Activated CD4-positive, alpha-beta memory T cell treated with anti-CD3 and anti-CD28 coated beads for 36 hours (primary cell): ENCODE data around the gene OR52B2. TPM values are rescaled to one million over a fixed set of nuclear protein-coding genes. Genes with fewer than 3 reads are reported as not detected.
"Not testable (repeated sequence)": the region's sequence is repeated elsewhere in the genome, so short reads cannot be mapped to it uniquely, and the experiment has no call there.

Source experiments
- CTCF ChIA-PET: fragments of 350-600 bp; sonication (Branson Sonifier 250); formaldehyde crosslinking; loops from one replicate; lab custom pipeline; 2021; ENCODE audit warnings: antibody characterized with exemption, inconsistent platforms; lab: Charles Lee
- POLR2A ChIA-PET: fragments of 350-600 bp; sonication (Branson Sonifier 250); formaldehyde crosslinking; loops from one replicate; lab custom pipeline; 2021; ENCODE audit warnings: antibody characterized with exemption; lab: Charles Lee
- DNase-seq: peaks from one replicate; pipeline ENCODE4 v3.0.0-alpha.2; 2020
- H3K27ac Mint-ChIP-seq: one replicate; pipeline ENCODE4 v1.8.0; 2021; ENCODE audit warnings: mixed read lengths
- H3K27me3 Mint-ChIP-seq: one replicate; pipeline ENCODE4 v1.8.0; 2021; ENCODE audit warnings: mixed read lengths
- H3K36me3 Mint-ChIP-seq: one replicate; pipeline ENCODE4 v1.8.0; 2021; ENCODE audit warnings: mixed read lengths
- H3K4me1 Mint-ChIP-seq: one replicate; pipeline ENCODE4 v1.8.0; 2021; ENCODE audit warnings: low read depth, mixed read lengths
- H3K4me3 Mint-ChIP-seq: one replicate; pipeline ENCODE4 v1.8.0; 2021; ENCODE audit warnings: mild to moderate bottlenecking, mixed read lengths
- H3K9me3 Mint-ChIP-seq: one replicate; pipeline ENCODE4 v1.8.0; 2021; ENCODE audit warnings: mixed read lengths
- intact Hi-C: fragments of 100-400 bp; cut with micrococcal nuclease; formaldehyde crosslinking; loops from one replicate; pipeline ENCODE4 v1.15.1; 2023
- total RNA-seq, 2 experiments: library from RNA; stranded (reverse); gene quantifications; one replicate each; pipeline ENCODE4 v1.2.3, GENCODE V29; 2021

OR52B2 gene
- total RNA-seq, 2 experiments from 2014 or later, result not detected

GRCh38 chr11:6142936-6143335 is 27.2 kb downstream of the OR52B2 start:
- intact Hi-C loops, result no loop called here
- ChIA-PET CTCF (no interaction called here), POLR2A (no interaction called here)
- Mint-ChIP-seq H3K4me1 (no peaks in the 10 kb centered on the region), H3K27me3 (peaks cover 7% of the 10 kb centered on the region), H3K36me3 (no peaks in the 10 kb centered on the region), H3K4me3 (no peak overlapping the region), H3K27ac (no peak overlapping the region), H3K9me3 (peaks cover 2% of the 10 kb centered on the region)
- DNase-seq, result no peak

- DNase-seq, H3K4me1 Mint-ChIP-seq, H3K9me3 Mint-ChIP-seq, H3K36me3 Mint-ChIP-seq, POLR2A ChIA-PET, H3K4me3 Mint-ChIP-seq, H3K27ac Mint-ChIP-seq, H3K27me3 Mint-ChIP-seq, CTCF ChIA-PET, intact Hi-C loops: not testable (repeated sequence)
Measured at GRCh38 chr11:6135936-6136335, 34.2 kb downstream of the OR52B2 start.

- no peak overlapping the region for H3K4me3 Mint-ChIP-seq
- DNase-seq, result no peak
- ChIA-PET CTCF (no interaction called here), POLR2A (no interaction called here)
- no peaks in the 10 kb centered on the region for H3K4me1 Mint-ChIP-seq
- no peak overlapping the region for H3K27ac Mint-ChIP-seq
- no peaks in the 10 kb centered on the region for H3K9me3 Mint-ChIP-seq
- intact Hi-C loops, result no loop called here
- H3K36me3 Mint-ChIP-seq, result no peaks in the 10 kb centered on the region
- no peaks in the 10 kb centered on the region for H3K27me3 Mint-ChIP-seq
Measured at GRCh38 chr11:6132431-6132830, 37.7 kb downstream of the OR52B2 start.

- ChIA-PET POLR2A (no interaction called here), CTCF (no interaction called here)
- H3K9me3 Mint-ChIP-seq, result no peaks in the 10 kb centered on the region
- intact Hi-C loops, result no loop called here
- no peaks in the 10 kb centered on the region for H3K4me1 Mint-ChIP-seq
- DNase-seq, result no peak
- no peak overlapping the region for H3K4me3 Mint-ChIP-seq
- H3K36me3 Mint-ChIP-seq, result no peaks in the 10 kb centered on the region
- H3K27me3 Mint-ChIP-seq, result no peaks in the 10 kb centered on the region
- no peak overlapping the region for H3K27ac Mint-ChIP-seq
Measured at GRCh38 chr11:6129635-6130034, 40.5 kb downstream of the OR52B2 start.

- POLR2A ChIA-PET, result no interaction called here
- no peaks in the 10 kb centered on the region for H3K4me1 Mint-ChIP-seq
Measured at GRCh38 chr11:6129011-6129410, 41.1 kb downstream of the OR52B2 start.

GRCh38 chr11:6127881-6128280 is 42.2 kb downstream of the OR52B2 start:
- Mint-ChIP-seq H3K9me3 (no peaks in the 10 kb centered on the region), H3K4me1 (no peaks in the 10 kb centered on the region), H3K27ac (no peak overlapping the region), H3K36me3 (no peaks in the 10 kb centered on the region), H3K4me3 (no peak overlapping the region), H3K27me3 (no peaks in the 10 kb centered on the region)
- POLR2A ChIA-PET, result no interaction called here
- intact Hi-C loops, result no loop called here
- CTCF ChIA-PET, result no interaction called here
- no peak for DNase-seq

More at GRCh38 chr11:6129011-6129410, 41.1 kb downstream of the OR52B2 start:
- H3K27me3 Mint-ChIP-seq, result no peaks in the 10 kb centered on the region
- DNase-seq, result no peak
- H3K9me3 Mint-ChIP-seq, result no peaks in the 10 kb centered on the region
- H3K27ac Mint-ChIP-seq, result no peak overlapping the region
- intact Hi-C loops, result no loop called here
- H3K36me3 Mint-ChIP-seq, result no peaks in the 10 kb centered on the region
- H3K4me3 Mint-ChIP-seq, result no peak overlapping the region
- CTCF ChIA-PET, result interaction anchor here (0.8 kb wide), 1 partner anchor 131 kb away, joined by 3 read pairs; no protein-coding TSS in a partner anchor

- CTCF ChIA-PET, result no interaction called here
Measured at GRCh38 chr11:6124245-6124644, 45.9 kb downstream of the OR52B2 start.

More at GRCh38 chr11:6124245-6124644, 45.9 kb downstream of the OR52B2 start:
- H3K4me1 Mint-ChIP-seq, result no peaks in the 10 kb centered on the region
- no peak for DNase-seq
- H3K27me3 Mint-ChIP-seq, result no peaks in the 10 kb centered on the region
- intact Hi-C loops, result no loop called here
- H3K27ac Mint-ChIP-seq, result no peak overlapping the region
- H3K9me3 Mint-ChIP-seq, result peaks cover 2% of the 10 kb centered on the region
- POLR2A ChIA-PET, result no interaction called here
- no peaks in the 10 kb centered on the region for H3K36me3 Mint-ChIP-seq
- H3K4me3 Mint-ChIP-seq, result no peak overlapping the region

Other genes with a start within 250 kb of the OR52B2 start
- not detected for gene OR56A3, start 228.1 kb downstream of the OR52B2 start, total RNA-seq
- gene OR56A5, start 201.8 kb downstream of the OR52B2 start, total RNA-seq, result not detected
- gene OR52L1, start 183.3 kb downstream of the OR52B2 start, total RNA-seq, result not detected
- not detected for gene OR56A4, start 163.4 kb downstream of the OR52B2 start, total RNA-seq
- not detected for gene OR56A1, start 139.6 kb downstream of the OR52B2 start, total RNA-seq
- gene OR56B4, start 62.6 kb downstream of the OR52B2 start, total RNA-seq, result not detected
- not detected for gene OR52W1, start 28.9 kb upstream of the OR52B2 start, total RNA-seq
- gene C11orf42, start 35.2 kb upstream of the OR52B2 start, total RNA-seq, result not detected
- 10 to 100 TPM; 15.3 to 15.8 TPM for gene FHIP1B, start 64.3 kb upstream of the OR52B2 start, total RNA-seq
- gene CNGA4, start 68.8 kb upstream of the OR52B2 start, total RNA-seq, result not detected
- gene CCKBR, start 89.5 kb upstream of the OR52B2 start, total RNA-seq, result not detected
- 10 to 100 TPM; 27.3 to 29.2 TPM for gene CAVIN3, start 150.2 kb upstream of the OR52B2 start, total RNA-seq
- 10 to 100 TPM; 23.4 to 23.8 TPM for gene SMPD1, start 220.1 kb upstream of the OR52B2 start, total RNA-seq
- 10 to 100 TPM; 51.6 to 55.3 TPM for gene APBB1, start 248.8 kb upstream of the OR52B2 start, total RNA-seq